T-helper 2 cell (primary cell): Measurements from ENCODE around the gene RAB11B.
A peak's percentile ranks its signal among the peaks of the same experiment; 100 is the strongest.
"Not testable (repeated sequence)": the region's sequence is repeated elsewhere in the genome, so short reads cannot be mapped to it uniquely, and the experiment has no call there.

ENCODE experiments used
- DNase-seq, 5 experiments: peaks; one replicate each; pipeline versions ENCODE4 v3.0.0 to v3.0.0-alpha.2; 2012 to 2022

The RAB11B gene

DNA sequence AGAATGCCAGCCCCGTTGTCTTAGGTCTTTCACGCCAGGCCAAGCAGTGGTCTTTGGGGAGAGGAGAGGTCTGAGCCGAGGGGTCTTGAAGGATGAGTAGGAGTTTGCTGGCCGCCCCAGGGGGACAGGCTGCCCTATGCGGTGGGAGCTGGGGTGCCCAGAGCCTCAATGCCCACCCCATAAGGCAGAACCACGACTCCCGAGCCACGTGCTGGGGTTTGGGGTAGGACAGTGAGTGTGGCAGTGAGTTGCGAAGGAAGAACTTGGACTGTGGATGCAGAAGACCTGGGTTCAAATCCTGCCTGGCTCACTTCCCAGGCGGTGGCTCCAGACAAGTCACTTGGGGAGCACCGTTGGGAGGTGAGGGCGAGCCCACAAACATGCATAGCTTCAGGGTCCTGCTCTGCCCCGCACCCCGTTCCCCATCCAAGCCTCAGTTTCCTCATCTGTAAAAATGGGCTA, 5.5 kb downstream of the RAB11B start:
- no peak for DNase-seq

DNA sequence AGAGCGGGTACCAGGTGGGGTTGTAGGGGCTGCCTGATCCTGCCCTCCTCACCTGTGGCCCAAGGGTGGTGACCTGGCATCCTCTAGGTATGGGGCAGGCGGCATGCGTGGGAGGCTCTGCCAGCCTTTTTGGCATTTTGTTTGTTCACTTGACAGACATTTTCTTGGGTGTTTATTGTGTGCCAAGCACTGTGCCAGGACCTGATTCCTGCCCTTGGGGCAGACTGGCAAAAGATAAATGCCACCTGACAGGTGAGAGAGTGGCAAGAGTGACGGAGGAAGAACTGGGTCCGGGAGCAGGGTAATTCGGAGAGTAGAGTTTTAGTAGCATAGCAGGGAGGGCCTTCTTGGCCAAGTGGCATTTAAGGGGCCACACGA, 6.0 kb downstream of the RAB11B start:
- DNase-seq = no peak

DNA sequence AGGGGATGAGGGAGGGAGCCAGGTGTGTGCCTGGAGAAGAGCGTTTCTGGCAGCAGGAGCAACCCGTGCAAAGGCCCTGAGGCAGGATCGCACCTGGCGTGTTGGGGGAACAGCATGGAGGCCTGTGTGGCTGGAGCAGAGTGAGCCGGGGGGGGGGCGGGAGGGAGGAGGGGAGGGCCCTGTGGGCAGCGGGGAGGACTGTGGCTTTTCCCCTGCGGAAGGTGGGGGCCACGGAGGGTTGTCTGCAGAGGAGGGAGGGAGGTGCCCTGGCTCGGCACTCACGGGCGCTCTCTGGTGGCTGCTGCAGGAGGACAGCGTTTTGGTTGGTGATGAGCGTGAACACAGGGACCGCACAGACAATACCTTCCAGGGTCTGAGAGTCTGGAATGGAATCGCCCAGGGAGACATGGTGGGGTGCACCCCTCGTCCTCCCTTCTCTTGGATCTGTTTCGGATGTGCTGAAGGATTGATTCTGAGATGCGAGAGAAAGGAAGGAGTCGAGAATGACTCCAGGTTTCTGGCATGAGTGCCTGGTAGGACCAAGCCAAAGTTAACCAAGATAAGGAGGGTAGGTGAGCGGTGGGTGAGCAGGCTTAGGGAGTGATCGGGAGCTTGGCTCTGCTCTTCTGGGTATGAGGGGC, 6.5 kb downstream of the RAB11B start:
- DNase-seq = peak; percentile 50 to 80 (median 65)

DNA sequence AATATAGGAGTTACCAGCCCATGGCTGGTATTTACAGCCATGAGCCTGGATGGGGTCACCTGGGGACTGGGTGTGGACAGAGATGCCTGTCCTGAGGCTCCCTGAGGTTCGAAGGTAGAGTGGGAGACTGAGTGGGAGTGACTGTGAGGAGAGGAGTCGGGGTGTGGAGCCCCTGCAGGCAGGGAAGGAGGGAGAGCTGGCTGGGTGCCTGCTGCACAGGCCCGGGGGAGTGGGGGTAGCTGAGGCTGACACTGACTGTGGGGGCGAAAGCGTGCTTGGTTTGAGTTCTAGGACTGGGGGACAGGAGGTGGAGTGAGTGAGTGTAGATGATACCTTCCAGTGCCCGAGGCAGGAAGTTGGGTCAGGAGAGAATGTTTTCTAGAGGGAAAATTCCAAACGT, 7.1 kb downstream of the RAB11B start:
- no peak for DNase-seq

DNA sequence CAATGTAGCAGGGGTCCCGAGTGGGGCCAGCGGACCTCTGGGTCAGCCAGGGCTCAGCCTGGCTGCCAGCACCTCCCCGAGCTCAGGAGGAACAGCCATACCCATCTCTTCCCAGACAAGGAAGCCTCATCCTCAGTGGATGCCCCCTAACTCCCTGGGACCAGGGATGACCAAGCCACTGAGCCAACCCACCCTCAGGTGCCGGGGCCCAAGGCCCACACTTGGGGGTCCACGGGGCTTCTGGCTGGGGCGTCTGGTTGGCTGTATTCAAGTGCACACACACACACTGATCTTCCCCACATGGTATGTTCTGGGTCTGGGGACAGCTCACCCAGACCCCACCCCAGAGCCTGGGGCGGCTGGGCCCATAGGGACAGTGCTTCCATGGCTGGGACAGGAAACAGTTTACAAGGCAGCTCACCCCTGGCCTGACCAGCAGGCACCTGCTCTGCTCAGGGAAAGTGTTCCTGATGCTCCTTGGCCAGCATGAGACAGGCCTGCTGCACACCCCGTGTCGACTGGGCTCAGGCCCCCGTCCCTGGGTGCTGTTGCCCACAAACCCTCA, 7.7 kb downstream of the RAB11B start:
- no peak for DNase-seq

DNA sequence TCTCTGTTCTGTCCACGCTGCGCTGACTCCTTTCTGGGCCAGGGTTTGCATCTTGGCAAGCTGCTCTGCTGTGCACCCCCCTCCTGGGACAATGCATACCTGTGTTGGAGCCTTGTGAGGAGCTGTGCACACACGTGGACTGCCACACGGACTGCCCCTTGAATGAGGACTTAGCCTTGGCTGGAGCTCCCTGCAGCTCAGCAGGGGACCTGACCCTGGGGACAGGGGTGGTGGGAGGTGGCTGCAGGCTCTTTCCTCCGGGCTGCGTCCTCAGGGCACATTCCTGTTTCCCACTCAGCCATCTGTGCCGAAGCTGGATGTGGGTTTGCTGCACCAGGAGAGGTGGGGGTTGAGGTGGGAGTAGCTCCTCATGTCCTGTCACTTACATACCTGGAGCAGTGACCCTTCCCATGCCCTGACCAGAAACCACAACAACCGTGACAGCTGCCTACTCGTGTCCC, 8.2 kb downstream of the RAB11B start:
- no peak for DNase-seq

DNA sequence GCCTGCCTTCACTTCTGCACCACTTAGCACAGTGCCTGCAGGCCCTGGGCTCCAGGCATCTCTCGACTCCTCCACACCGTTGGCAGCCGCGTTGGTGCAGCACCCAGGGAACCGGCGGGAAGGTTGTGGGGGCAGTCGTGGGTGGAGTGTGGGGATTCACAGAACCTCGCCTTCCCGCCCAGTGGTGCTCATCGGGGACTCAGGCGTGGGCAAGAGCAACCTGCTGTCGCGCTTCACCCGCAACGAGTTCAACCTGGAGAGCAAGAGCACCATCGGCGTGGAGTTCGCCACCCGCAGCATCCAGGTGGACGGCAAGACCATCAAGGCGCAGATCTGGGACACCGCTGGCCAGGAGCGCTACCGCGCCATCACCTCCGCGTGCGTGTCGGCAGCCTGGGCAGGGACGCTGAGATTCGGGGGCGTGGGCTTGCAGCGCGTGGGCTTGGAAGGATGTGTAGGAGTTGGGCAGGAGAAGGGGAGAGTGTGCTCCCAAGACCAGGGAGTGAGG, 9.6 kb downstream of the RAB11B start:
- DNase-seq = no peak

DNA sequence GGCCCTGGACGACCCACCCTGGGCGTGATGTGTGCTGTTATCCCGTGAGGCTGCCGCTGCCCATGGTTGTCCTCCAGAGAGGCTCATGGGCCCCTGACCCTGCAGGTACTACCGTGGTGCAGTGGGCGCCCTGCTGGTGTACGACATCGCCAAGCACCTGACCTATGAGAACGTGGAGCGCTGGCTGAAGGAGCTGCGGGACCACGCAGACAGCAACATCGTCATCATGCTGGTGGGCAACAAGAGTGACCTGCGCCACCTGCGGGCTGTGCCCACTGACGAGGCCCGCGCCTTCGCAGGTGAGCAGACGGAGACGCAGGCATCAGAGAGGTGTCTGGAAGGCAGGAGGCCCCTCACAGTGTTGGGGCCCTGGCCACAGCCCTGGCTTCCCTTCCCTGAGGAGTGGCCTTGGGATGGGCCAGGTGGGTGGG, 11.8 kb downstream of the RAB11B start:
- DNase-seq = no peak

DNA sequence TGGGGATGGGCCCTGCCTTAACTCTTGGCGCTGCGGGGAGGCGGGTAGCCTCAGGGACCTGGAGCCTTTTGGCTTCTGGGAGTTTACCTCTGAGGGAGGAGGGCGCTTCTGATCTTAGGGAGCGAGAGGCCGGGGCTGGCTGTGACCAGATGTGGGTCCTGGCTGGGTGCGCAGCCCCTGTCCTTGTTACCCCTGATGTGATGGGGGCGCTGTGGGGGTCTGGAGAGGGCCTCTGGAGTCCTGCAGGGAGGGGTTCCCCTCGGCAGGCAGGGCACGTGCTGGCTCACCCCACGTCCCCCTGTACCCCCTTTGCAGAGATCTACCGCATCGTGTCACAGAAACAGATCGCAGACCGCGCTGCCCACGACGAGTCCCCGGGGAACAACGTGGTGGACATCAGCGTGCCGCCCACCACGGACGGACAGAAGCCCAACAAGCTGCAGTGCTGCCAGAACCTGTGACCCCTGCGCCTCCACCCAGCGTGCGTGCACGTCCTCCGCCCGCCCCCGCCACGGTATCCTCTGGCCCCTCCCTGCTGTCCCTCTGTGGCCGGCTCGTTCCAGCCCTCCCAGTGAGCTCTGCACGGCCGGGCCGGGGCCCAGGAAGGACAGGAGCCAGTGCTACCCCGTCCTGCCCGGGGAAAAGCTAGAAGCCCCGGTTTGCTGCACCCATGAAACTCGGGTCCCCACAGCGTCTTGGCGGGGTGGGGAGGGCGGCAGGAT, 13.1 kb downstream of the RAB11B start:
- DNase-seq = no peak

DNA sequence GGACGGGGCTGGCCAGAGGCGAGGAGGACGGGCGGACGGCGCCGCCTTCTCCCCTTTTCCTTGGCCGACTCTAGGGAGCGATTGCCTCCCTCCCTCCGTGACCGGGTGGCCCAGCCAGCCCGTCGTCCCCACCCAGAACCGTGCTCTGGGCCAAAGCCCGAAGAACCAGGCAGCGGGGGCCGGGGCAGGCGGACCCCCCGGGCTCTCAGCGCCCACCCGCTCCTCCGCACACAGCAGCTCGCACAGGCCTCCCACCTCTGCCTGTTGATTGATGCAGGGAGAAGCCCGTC, 13.6 kb downstream of the RAB11B start:
- DNase-seq = no peak

DNA sequence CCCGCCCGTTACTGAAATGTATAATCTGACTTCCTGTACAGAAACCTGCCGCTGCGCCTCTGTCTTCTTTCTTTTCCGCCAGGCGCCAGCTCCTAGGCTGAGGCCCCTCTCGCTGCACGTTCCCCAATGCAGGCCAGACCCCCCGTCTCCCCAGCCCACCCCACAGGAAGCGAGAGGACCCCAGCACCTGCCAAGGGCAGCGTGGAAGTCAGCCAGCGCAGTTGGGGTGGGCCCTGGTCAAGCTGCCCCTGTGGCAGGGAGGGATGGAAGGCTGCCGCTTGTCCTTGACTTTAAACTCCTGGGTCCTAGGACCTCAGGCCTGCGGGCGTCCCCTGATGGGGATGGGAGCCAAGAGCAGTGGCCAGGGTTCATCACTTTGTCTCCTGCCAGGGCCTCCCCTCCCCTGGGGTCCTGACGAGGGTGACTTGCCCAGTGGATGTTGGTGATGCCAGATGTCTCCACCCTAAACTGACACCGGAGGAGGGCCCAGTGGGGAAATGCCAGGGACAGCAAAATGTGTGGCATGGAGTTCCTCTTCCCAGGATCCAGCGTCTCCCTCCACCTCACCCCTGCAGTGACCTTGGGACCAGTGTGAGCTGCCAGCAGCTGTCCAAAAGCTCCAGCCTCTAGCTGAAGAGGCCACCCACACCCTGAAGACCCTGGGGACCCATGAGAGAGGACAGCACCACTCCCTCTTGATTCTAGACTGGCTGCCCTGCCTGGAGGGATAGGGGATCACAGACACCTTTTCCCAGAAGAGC, 14.4 kb downstream of the RAB11B start:
- no peak for DNase-seq

DNA sequence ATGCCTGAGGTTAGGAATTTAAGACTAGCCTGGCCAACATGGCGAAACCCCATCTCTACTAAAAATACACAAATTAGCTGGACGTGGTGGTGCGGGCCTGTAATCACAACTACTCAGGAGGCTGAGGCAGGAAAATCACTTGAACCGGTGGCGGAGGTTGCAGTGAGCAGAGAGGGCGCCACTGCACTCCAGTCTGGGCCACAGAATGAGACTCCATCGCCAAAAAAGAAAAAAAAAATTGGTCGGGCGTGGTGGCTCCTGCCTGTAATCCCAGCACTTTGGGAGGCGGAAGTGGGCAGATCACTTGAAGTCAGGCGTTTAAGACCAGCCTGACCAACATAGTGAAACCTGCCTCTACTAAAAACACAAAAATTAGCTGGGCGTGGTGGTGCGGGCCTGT, 20.6 kb downstream of the RAB11B start:
- DNase-seq = not testable (repeated sequence)

DNA sequence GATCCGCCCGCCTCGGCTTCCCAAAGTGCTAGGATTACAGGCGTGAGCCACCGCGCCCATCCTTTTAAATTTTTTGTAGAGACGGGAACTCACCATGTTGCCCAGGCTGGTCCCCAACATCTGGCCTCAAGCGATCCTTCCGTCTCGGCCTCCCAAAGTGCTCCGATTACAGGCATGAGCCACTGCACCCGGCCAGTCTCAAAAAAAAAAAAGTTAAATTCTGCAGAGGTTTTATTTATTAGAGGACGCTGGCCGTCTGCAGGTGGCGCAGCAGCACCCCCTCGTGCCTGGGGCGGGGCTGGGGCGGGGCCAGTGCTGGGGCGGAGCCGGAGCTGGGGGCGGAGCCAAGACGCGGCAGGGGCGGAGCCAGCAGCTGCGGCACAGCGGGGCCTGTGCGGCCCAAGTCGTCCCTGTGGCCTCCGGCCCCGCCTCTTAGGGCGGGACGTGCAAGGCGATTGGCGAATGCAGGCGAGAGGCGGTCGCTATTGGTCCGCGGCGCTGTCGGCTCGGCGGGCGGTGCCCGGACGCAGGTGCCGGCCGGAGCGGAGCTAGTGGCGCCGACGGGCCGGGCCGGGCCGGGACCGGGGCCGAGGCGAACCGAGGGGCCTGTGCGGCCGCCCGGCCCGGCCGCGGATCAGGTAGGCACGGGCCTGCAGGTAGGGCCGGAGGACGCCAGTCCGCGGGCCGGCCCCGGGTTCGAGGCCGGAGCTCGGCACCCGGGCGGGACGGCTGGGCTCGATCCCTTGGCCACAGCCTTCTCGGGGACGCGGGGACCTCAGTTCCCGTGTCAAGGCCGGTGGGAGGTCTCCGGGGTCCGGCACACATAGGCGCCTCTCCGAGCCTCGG, 22.8 kb downstream of the RAB11B start, which contains the start of gene MARCHF2:
Gene MARCHF2, plus strand, starts transcription at position 523 of the 846 bp plus-strand sequence. CDS start 8,536 bp downstream, outside the sequence.
- DNase-seq = peak; percentile 91 to 97 (median 94)

DNA sequence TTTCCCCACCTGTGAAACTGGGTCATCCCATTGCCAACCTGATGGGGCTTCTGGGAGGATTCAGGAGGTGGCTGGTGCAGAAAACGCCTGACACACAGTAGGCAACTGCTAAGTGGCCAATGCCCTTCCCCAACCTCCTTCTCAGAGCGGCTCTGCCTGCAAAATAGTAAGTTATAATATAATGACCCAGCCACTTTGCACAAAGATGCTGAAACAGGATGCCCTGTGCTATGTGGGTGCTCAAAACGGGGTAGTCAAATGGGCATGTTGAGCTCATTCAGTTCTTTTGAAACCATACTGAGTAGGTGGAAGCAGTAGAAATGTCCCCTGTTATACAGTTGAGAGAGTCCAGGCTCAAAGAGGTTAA, 23.5 kb downstream of the RAB11B start:
- DNase-seq = peak in 1 of 5 experiments; percentile 19

DNA sequence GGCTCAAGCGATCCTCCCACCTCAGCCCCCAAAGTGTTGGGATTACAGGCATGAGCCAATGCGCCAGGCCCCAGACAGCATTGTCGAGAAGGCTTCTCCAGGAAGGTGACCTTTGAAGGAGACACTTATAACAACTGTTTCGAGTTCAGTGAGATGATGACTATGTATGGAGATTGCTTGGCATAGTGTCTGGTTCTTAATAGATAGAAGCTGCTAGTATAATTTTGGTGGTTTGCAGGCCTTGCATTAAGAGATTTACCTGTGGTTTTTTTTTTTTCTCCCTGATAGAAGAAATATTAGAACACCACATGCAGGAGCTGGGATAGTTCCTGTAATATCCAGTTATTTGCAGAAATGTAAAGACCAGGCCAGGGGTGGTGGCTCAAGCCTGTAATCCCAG, 26.6 kb downstream of the RAB11B start:
- no peak for DNase-seq

DNA sequence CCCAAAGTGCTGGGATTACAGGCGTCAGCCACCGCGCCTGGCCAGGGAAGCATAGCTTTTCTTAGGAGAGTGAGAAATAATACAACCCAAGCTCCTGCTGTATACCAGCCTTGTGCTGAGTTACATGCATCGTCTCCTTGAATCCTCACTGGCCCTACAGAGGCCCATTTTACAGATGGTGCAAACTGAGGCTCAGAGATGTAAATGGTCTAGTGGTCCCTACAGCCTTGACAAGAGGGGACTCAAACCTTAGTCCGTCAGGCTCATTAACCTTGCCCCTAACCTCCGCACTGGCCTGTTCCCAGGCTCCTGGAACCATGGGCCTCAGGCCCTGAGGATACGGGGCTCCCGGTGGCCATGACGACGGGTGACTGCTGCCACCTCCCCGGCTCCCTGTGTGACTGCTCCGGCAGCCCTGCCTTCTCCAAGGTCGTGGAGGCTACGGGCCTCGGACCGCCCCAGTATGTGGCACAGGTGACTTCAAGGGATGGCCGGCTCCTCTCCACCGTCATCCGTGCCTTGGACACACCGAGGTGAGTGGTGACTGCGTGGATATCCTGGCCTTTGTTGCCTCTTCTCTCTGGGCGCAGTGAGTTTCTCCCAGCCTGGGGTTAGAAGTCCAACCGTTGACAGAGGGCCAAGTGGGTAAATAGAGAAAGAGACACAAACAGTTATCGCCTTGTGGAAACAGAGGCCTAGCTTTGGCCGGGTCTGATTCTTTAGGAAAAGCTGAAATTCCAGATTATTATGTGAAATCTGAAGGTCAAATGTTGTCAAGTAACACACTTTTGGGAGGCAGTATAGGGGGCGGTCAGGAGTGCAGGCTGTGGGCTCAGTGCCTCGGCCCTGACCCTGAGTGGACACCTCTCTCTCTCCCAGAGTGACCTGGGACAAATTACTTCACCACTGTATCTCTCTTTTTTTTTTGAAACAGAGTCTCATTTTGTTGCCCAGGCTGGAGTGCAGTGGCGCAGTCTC, 31.6 kb downstream of the RAB11B start:
- DNase-seq = no peak

DNA sequence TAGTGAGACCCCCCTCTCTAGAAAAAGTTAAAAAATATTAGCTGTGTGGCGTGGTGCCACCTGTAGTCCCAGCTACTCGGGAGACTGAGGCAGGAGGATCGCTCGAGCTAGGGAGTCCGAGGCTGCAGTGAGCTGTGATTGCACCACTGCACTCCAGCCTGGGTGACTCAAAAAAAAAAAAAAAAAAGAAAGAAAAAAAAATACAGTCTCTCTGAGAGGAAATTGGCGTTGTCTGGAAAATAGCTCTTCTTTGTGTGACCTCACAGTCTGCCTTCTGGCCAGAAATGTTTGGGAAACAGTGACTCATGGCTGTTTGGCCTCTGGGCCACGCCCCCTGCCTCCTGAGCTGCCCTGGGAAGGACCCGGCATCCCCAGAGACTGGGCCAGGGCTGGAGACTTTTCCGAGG, 33.7 kb downstream of the RAB11B start:
- DNase-seq = no peak

DNA sequence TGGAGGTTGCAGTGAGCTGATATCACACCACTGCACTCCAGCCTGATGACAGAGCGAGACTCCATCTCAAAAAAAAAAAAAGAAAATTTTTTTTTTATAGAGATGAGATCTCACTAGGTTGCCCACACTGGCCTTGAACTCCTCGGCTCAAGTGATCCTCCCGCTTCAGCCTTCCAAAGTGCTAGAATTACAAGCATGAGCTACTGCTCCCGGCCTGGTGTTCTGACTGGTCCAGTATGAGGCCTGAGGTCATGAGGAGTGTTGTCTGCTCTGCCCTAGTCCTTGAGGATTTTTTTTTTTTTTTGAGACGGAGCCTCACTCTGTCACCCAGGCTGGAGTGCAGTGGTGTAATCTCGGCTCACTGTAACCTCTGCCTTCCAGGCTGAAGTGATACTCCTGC, 35.2 kb downstream of the RAB11B start:
- DNase-seq = not testable (repeated sequence)

DNA sequence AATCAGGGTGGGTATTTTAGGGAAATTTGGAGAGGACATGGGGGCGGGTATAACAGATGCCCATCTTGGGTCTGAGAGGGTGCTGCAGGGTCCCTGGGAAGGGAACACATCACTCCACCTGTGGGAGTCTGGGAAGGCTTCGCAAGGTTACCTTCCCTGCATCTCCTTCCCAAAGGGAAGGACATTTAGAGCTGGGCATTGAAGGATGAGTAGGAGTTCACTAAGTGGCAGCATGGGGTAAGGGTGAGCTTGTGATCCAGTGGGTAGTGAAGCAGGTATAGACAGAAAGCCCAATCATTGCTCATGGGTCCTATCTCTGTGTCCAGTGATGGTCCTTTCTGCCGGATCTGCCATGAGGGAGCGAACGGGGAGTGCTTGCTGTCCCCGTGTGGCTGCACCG, 36.1 kb downstream of the RAB11B start:
- no peak for DNase-seq

DNA sequence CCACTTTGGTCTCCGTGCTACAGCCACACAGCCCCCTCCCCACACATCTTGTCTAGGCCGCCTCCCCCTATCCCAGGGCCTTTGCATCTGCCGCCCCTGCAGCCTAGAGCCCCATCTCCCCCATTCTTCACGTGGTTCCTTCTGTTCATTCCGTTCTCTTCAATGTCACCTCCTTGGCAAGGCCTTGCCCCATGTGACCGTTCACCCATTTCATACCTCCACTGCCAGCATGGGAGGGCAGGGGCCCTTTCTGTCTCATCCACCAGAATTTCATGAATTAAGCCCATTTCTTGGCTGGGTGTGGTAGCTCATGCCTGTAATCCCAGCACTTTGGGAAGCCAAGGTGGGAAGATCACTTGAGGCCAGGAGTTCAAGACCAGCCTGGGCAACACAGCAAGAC, 38.9 kb downstream of the RAB11B start:
- no peak for DNase-seq

DNA sequence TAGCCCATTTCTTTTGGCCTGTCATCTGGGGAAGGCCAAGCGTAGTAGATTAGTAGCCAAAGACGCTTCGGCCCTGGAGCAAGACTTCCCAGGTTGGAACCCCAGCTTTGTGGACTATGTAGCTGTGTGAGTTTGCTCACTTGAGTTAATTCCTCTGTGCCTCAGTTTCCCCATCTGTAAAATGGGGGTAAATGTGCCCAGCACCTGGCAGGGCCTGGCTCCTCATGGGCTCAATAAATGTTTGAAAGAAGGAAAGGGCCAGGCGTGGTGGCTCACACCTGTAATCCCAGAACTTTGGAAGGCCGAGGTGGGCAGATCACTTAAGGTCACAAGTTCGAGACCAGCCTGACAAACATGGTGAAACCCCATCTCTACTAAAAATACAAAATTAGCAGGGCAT, 39.7 kb downstream of the RAB11B start:
- no peak for DNase-seq
